HepG2 (cell line): ENCODE measurements around the gene ANO3. TPM values are rescaled to one million over a fixed set of nuclear protein-coding genes. Genes with fewer than 3 reads are reported as not detected.

Experiments used
- ATAC-seq: fragments of 200-7000 bp; cut with Tn5 transposase; 3 replicates; pipeline ENCODE4 v1.9.1; 2020; ENCODE audit warnings: mild to moderate bottlenecking, moderate library complexity
- BruUV-seq: library from RNA; stranded (reverse); fragments of 400-500 nt; replicated peaks from 2 replicates; lab custom pipeline; 2021; lab: Mats Ljungman, UMichigan
- CTCF ChIA-PET: fragments of 300-600 bp; formaldehyde crosslinking; extraction: SDS; loops from one replicate; lab custom pipeline; 2021; ENCODE audit warnings: low total read pairs, inconsistent platforms, low intra/inter-chr PET ratio; lab: Yijun Ruan, JAX
- POLR2A ChIA-PET: fragments of 350-600 bp; sonication (Branson Sonifier 250); formaldehyde crosslinking; loops from one replicate; lab custom pipeline; 2020; ENCODE audit warnings: antibody characterized with exemption, inconsistent platforms; lab: Yijun Ruan, JAX
- DNase-seq: peaks from one replicate; pipeline ENCODE4 v3.0.0-alpha.2; 2015; ENCODE audit warnings: low spot score
- FAIRE-seq: peaks from 3 replicates; lab custom pipeline; 2011; peaks lifted over from hg19 to GRCh38; lab: Jason Lieb, UNC
- H2AFZ ChIP-seq: one replicate; pipeline ENCODE4 v1.6.1; 2011; ENCODE audit warnings: low read length, inconsistent platforms
- H3K27ac ChIP-seq: fragments of 300-600 bp; 3 replicates; pipeline ENCODE4 v1.8.0; 2011; ENCODE audit warnings: mixed run types, mild to moderate bottlenecking, mixed read lengths, low read length, inconsistent platforms; ENCODE audit not compliant: insufficient read depth; ENCODE audit errors: extremely low read length
- H3K27me3 ChIP-seq, 2 experiments: fragments of 200-600 bp in 1 of 2; 2 replicates in 1 of 2; 3 replicates in 1 of 2; pipeline versions ENCODE4 v1.6.0 to v1.8.0; 2011; ENCODE audit warnings: low read length in 2 of 2, mild to moderate bottlenecking in 2 of 2, moderate library complexity in 2 of 2, inconsistent platforms in 1 of 2; ENCODE audit not compliant: insufficient read depth in 2 of 2, control insufficient read depth in 1 of 2
- H3K36me3 ChIP-seq, 2 experiments: fragments of 200-600 bp in 1 of 2; replicated peaks in 1 of 2; 2 replicates in 1 of 2; 3 replicates in 1 of 2; pipeline versions ENCODE4 v1.5.1 to v1.8.0; 2011; ENCODE audit warnings: low read length in 2 of 2, inconsistent platforms in 1 of 2; ENCODE audit not compliant: insufficient read depth in 2 of 2, control insufficient read depth in 1 of 2
- H3K4me1 ChIP-seq: 2 replicates; pipeline ENCODE4 v1.5.1; 2012; ENCODE audit warnings: low read length, inconsistent platforms; ENCODE audit not compliant: insufficient read depth
- H3K4me2 ChIP-seq: 2 replicates; pipeline ENCODE4 v1.6.0; 2011; ENCODE audit warnings: low read depth, low read length, inconsistent platforms
- H3K4me3 ChIP-seq, 3 experiments: fragments of 200-600 bp in 1 of 3; sonication (generic), shearing (Covaris generic) in 1 of 3; replicated peaks in 1 of 3; 2 replicates each; pipeline ENCODE4 v1.5.1; 2011 to 2016; ENCODE audit warnings: low read length in 3 of 3, inconsistent platforms in 2 of 3, low read depth in 2 of 3, mild to moderate bottlenecking in 2 of 3, control low read depth in 1 of 3, mixed read lengths in 1 of 3; ENCODE audit not compliant: insufficient read depth in 1 of 3
- H3K79me2 ChIP-seq: one replicate; pipeline ENCODE4 v1.6.1; 2011; ENCODE audit warnings: low read length, inconsistent platforms; ENCODE audit not compliant: insufficient read depth
- H3K9ac ChIP-seq: 2 replicates; pipeline ENCODE4 v1.6.0; 2011; ENCODE audit warnings: mild to moderate bottlenecking, low read depth, low read length, inconsistent platforms; ENCODE audit not compliant: insufficient read depth
- H3K9me3 ChIP-seq: 2 replicates; pipeline ENCODE4 v1.5.1; 2012; ENCODE audit warnings: mild to moderate bottlenecking, low read length
- H4K20me1 ChIP-seq: 2 replicates; pipeline ENCODE4 v1.6.0; 2011; ENCODE audit warnings: inconsistent platforms, mild to moderate bottlenecking, low read length, moderate library complexity; ENCODE audit not compliant: insufficient read depth
- ZMAT3 ChIP-seq: sonication (generic); formaldehyde crosslinking; conservative IDR thresholded peaks from 2 replicates; pipeline ENCODE4 v1.7.0; 2021; ENCODE audit warnings: missing genetic modification reagents
- WGBS: methylation state at CpG from one replicate; pipeline ENCODE4 v1.1.6; 2017; ENCODE audit warnings: low lambda C conversion rate; 5-methylcytosine and 5-hydroxymethylcytosine counted together
- in situ Hi-C: cut with HindIII; loops from 2 replicates; pipeline ENCODE4 v1.10.0; 2017; ENCODE audit warnings: low pct_unique_long_range_greater_than_20kb; ENCODE audit not compliant: extremely low pct_ligation_motif_present
- intact Hi-C: fragments of 100-400 bp; cut with micrococcal nuclease; formaldehyde crosslinking; loops from one replicate; pipeline ENCODE4 v1.10.0; 2022; ENCODE audit not compliant: unreplicated experiment
- polyA plus RNA-seq, 8 experiments: library from polyadenylated mRNA; depleted of rRNA in 3 of 8; stranded (reverse) in 7 of 8; unstranded in 1 of 8; fragments of >200 nt; fragmentation: Illumina TruSeq in 4 of 8; extraction: Trizol in 4 of 8; gene quantifications; 2 replicates each; pipeline versions ENCODE4 v1.2.1 to v1.2.3, GENCODE V29; 2011 to 2016; ENCODE audit warnings: low read depth in 4 of 8, missing spikeins in 1 of 8, mixed read lengths in 1 of 8; ENCODE audit not compliant: insufficient read depth in 1 of 8
- total RNA-seq, 5 experiments: library from RNA; depleted of rRNA; stranded (reverse); fragments of >200 nt; fragmentation: Illumina TruSeq; extraction: Trizol; gene quantifications; 2 replicates each; pipeline ENCODE4 v1.2.3, GENCODE V29; 2016; ENCODE audit warnings: low read depth in 1 of 5
- TF ChIP-seq, protein P1 (sequence below): sonication (generic); formaldehyde crosslinking; IDR thresholded peaks from 2 replicates; pipeline ENCODE4 v1.5.0; 2020; ENCODE audit warnings: mild to moderate bottlenecking, missing genetic modification reagents, borderline replicate concordance
- TF ChIP-seq, protein P2 (sequence below), 2 experiments: fragments of 450-650 bp in 1 of 2; sonication (generic) in 1 of 2; formaldehyde crosslinking in 1 of 2; IDR thresholded peaks; 2 replicates each; pipeline versions ENCODE4 v1.6.1 to v1.8.0; 2016 to 2022; ENCODE audit warnings: antibody characterized with exemption in 1 of 2, mild to moderate bottlenecking in 1 of 2, missing genetic modification reagents in 1 of 2

ANO3 gene
- total and polyA plus RNA-seq, 2 of the 13 experiments (the other 11 are each of a cell fraction or from before 2014, with no cell fraction given) = 0.17 to 0.44 TPM

DNA sequence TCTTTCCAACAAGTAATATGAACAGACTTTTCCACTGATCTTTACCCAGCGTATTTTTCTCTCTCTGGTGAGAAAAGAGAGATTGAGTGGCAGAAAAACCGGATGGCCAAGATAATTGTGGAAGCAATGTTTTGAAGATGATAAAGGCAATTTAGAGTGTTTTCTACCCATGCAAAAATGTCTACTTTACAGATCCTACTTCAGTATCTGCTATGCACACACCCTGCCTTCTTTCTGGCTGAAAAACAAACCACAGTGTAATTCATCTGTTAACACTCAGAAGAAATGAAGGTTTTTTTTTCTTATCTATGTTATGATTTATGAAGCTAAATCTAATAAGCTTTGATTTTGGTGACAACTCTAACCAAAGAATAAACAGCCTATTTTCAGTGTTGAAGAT lies 333.1 kb downstream of the ANO3 start (continued):
- TF ChIP-seq, protein P1, sequence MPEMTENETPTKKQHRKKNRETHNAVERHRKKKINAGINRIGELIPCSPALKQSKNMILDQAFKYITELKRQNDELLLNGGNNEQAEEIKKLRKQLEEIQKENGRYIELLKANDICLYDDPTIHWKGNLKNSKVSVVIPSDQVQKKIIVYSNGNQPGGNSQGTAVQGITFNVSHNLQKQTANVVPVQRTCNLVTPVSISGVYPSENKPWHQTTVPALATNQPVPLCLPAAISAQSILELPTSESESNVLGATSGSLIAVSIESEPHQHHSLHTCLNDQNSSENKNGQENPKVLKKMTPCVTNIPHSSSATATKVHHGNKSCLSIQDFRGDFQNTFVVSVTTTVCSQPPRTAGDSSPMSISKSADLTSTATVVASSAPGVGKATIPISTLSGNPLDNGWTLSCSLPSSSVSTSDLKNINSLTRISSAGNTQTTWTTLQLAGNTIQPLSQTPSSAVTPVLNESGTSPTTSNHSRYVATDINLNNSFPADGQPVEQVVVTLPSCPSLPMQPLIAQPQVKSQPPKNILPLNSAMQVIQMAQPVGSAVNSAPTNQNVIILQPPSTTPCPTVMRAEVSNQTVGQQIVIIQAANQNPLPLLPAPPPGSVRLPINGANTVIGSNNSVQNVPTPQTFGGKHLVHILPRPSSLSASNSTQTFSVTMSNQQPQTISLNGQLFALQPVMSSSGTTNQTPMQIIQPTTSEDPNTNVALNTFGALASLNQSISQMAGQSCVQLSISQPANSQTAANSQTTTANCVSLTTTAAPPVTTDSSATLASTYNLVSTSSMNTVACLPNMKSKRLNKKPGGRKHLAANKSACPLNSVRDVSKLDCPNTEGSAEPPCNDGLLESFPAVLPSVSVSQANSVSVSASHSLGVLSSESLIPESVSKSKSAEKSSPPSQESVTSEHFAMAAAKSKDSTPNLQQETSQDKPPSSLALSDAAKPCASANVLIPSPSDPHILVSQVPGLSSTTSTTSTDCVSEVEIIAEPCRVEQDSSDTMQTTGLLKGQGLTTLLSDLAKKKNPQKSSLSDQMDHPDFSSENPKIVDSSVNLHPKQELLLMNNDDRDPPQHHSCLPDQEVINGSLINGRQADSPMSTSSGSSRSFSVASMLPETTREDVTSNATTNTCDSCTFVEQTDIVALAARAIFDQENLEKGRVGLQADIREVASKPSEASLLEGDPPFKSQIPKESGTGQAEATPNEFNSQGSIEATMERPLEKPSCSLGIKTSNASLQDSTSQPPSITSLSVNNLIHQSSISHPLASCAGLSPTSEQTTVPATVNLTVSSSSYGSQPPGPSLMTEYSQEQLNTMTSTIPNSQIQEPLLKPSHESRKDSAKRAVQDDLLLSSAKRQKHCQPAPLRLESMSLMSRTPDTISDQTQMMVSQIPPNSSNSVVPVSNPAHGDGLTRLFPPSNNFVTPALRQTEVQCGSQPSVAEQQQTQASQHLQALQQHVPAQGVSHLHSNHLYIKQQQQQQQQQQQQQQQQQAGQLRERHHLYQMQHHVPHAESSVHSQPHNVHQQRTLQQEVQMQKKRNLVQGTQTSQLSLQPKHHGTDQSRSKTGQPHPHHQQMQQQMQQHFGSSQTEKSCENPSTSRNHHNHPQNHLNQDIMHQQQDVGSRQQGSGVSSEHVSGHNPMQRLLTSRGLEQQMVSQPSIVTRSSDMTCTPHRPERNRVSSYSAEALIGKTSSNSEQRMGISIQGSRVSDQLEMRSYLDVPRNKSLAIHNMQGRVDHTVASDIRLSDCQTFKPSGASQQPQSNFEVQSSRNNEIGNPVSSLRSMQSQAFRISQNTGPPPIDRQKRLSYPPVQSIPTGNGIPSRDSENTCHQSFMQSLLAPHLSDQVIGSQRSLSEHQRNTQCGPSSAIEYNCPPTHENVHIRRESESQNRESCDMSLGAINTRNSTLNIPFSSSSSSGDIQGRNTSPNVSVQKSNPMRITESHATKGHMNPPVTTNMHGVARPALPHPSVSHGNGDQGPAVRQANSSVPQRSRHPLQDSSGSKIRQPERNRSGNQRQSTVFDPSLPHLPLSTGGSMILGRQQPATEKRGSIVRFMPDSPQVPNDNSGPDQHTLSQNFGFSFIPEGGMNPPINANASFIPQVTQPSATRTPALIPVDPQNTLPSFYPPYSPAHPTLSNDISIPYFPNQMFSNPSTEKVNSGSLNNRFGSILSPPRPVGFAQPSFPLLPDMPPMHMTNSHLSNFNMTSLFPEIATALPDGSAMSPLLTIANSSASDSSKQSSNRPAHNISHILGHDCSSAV = no peak
- TF ChIP-seq, all 625 proteins: peak for 0

DNA sequence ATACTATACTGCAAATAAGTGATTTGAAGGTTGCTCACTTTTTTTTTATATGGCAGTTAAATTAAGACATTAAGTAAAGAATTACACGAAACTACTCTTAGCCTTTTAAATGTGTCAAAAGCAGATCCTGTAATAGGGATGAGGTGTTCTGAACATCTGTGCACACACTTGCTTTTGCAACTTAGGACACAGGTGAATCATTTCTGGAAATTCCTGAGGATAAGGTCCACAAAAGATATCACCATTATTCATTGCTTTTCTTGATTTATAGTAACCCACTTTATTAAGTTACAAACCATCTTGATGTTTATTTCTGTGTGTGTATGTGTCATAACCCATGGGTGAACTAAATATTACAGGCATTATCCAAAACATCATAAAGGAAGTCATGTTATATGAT lies 334.0 kb downstream of the ANO3 start:
- no peak for ATAC-seq
- DNase-seq = no peak
- H3K9ac ChIP-seq = no peak overlapping the region
- H3K9me3 ChIP-seq = no peaks in the 10 kb centered on the region
- no peak for FAIRE-seq
- H3K79me2 ChIP-seq = no peaks in the 10 kb centered on the region
- no peak overlapping the region for H3K4me2 ChIP-seq
- no peak overlapping the region for H2AFZ ChIP-seq
- H3K27me3 ChIP-seq = no peaks in the 10 kb centered on the region
- WGBS = 0% methylated on average over 1 of the region's 1 CpG
- H3K4me3 ChIP-seq = no peak overlapping the region
- no peak overlapping the region for H3K27ac ChIP-seq
- ChIA-PET POLR2A (no interaction called here), CTCF (no interaction called here)
- no TSS peak for BruUV-seq
- in situ Hi-C loops = no loop called here
- intact Hi-C loops = no loop called here
- no peaks in the 10 kb centered on the region for H3K4me1 ChIP-seq
- H4K20me1 ChIP-seq = no peaks in the 10 kb centered on the region
- H3K36me3 ChIP-seq = no peaks in the 10 kb centered on the region
- no peak for TF ChIP-seq ZMAT3 (CRISPR knock-in tag)
- TF ChIP-seq, protein P2, sequence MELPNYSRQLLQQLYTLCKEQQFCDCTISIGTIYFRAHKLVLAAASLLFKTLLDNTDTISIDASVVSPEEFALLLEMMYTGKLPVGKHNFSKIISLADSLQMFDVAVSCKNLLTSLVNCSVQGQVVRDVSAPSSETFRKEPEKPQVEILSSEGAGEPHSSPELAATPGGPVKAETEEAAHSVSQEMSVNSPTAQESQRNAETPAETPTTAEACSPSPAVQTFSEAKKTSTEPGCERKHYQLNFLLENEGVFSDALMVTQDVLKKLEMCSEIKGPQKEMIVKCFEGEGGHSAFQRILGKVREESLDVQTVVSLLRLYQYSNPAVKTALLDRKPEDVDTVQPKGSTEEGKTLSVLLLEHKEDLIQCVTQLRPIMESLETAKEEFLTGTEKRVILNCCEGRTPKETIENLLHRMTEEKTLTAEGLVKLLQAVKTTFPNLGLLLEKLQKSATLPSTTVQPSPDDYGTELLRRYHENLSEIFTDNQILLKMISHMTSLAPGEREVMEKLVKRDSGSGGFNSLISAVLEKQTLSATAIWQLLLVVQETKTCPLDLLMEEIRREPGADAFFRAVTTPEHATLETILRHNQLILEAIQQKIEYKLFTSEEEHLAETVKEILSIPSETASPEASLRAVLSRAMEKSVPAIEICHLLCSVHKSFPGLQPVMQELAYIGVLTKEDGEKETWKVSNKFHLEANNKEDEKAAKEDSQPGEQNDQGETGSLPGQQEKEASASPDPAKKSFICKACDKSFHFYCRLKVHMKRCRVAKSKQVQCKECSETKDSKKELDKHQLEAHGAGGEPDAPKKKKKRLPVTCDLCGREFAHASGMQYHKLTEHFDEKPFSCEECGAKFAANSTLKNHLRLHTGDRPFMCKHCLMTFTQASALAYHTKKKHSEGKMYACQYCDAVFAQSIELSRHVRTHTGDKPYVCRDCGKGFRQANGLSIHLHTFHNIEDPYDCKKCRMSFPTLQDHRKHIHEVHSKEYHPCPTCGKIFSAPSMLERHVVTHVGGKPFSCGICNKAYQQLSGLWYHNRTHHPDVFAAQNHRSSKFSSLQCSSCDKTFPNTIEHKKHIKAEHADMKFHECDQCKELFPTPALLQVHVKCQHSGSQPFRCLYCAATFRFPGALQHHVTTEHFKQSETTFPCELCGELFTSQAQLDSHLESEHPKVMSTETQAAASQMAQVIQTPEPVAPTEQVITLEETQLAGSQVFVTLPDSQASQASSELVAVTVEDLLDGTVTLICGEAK (IDR thresholded peaks at IDR 0.05) = no peak
- TF ChIP-seq, protein P2 (CRISPR knock-in tag; IDR thresholded peaks at IDR 0.05) = no peak
